ENCODE measurements around the gene OR8D1. TPM values are rescaled to one million over a fixed set of nuclear protein-coding genes. Genes with fewer than 3 reads are reported as not detected.

OR8D1 gene
- total and polyA plus RNA-seq, 4 donors, result not detected

DNA sequence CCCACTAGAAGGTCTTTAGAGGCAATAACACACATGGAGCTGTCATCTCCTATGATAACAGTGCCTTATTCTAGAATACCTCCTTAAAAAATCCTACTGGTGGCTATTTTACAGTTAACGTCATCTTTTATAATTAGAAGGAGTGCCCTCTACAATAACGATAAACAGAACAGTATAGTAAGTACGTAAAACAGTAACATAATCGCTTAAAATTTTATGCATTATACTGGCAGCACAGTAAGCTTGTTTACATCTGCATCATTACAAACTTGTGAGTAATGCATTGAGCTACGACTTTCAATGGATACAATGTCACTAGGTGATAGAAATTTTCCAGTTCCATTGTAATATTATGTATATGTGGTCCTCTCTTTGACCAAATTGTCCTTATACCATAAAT is 30.6 kb upstream of the OR8D1 start:
- DNase-seq (no peak), ATAC-seq (ENCODE audit: insufficient read depth, low FRiP score) (no peak)
- Histone ChIP-seq H3K27me3 (ENCODE audit: control insufficient read depth in 3 of 3, insufficient read depth in 3 of 3, low read length in 2 of 3) (no peaks in the 10 kb centered on the region), H3K27ac (ENCODE audit: low read depth in 1 of 2, low read length in 1 of 2) (no peak overlapping the region), H3K9ac (ENCODE audit: insufficient read depth in 1 of 2, low read length in 2 of 2) (no peak overlapping the region), H3K4me3 (no peak overlapping the region), H3K36me3 (ENCODE audit: control insufficient read depth in 4 of 4, insufficient read depth in 4 of 4, low read length in 4 of 4) (no peaks in the 10 kb centered on the region), H3K9me3 (ENCODE audit: control insufficient read depth in 4 of 4, insufficient read depth in 3 of 4, low read length in 3 of 4) (peaks cover 0 to under 1% (median 0%) of the 10 kb centered on the region in 4 donors), H3K4me1 (ENCODE audit: control insufficient read depth in 5 of 5, insufficient read depth in 5 of 5, low read length in 5 of 5) (no peaks in the 10 kb centered on the region)
- 87 to 93% methylated on average over 5 of the region's 5 CpGs for WGBS, 2 donors
- TF ChIP-seq, protein P1, sequence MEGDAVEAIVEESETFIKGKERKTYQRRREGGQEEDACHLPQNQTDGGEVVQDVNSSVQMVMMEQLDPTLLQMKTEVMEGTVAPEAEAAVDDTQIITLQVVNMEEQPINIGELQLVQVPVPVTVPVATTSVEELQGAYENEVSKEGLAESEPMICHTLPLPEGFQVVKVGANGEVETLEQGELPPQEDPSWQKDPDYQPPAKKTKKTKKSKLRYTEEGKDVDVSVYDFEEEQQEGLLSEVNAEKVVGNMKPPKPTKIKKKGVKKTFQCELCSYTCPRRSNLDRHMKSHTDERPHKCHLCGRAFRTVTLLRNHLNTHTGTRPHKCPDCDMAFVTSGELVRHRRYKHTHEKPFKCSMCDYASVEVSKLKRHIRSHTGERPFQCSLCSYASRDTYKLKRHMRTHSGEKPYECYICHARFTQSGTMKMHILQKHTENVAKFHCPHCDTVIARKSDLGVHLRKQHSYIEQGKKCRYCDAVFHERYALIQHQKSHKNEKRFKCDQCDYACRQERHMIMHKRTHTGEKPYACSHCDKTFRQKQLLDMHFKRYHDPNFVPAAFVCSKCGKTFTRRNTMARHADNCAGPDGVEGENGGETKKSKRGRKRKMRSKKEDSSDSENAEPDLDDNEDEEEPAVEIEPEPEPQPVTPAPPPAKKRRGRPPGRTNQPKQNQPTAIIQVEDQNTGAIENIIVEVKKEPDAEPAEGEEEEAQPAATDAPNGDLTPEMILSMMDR (IDR thresholded peaks at IDR 0.05; ENCODE audit: control extremely low read depth, extremely low read depth), result no peak

DNA sequence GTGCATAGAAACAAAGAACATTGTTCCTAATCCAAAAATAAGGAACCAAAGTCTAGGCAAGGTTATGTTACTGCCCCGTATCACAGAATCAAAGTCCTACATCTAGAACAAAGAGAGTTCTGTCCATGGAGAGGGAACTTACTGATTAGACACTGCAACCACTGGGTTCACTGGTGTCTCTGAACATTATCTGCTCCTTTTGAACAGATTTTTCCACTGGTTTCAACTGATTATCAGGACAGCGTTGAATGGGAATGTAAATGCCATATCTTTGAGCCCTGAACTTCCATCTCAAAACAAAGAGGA is 26.3 kb upstream of the OR8D1 start:
- peaks cover 0 to 2% (median 0%) of the 10 kb centered on the region in 4 donors for H3K9me3 ChIP-seq (ENCODE audit: control insufficient read depth in 4 of 4, insufficient read depth in 3 of 4, low read length in 3 of 4)
- H3K36me3 ChIP-seq (ENCODE audit: control insufficient read depth in 4 of 4, insufficient read depth in 4 of 4, low read length in 4 of 4), result no peaks in the 10 kb centered on the region
- TF ChIP-seq, protein P1 (IDR thresholded peaks at IDR 0.05; ENCODE audit: control extremely low read depth, extremely low read depth), result no peak
- no peaks in the 10 kb centered on the region for H3K27me3 ChIP-seq (ENCODE audit: control insufficient read depth in 3 of 3, insufficient read depth in 3 of 3, low read length in 2 of 3)
- no peak overlapping the region for H3K9ac ChIP-seq (ENCODE audit: insufficient read depth in 1 of 2, low read length in 2 of 2)
- ATAC-seq (ENCODE audit: insufficient read depth, low FRiP score), result no peak
- no peak overlapping the region for H3K27ac ChIP-seq (ENCODE audit: low read depth in 1 of 2, low read length in 1 of 2)
- WGBS, 2 donors, result 77 to 83% methylated on average over 2 of the region's 2 CpGs
- DNase-seq, result no peak
- H3K4me1 ChIP-seq (ENCODE audit: control insufficient read depth in 5 of 5, insufficient read depth in 5 of 5, low read length in 5 of 5), result no peaks in the 10 kb centered on the region
- no peak overlapping the region for H3K4me3 ChIP-seq

DNA sequence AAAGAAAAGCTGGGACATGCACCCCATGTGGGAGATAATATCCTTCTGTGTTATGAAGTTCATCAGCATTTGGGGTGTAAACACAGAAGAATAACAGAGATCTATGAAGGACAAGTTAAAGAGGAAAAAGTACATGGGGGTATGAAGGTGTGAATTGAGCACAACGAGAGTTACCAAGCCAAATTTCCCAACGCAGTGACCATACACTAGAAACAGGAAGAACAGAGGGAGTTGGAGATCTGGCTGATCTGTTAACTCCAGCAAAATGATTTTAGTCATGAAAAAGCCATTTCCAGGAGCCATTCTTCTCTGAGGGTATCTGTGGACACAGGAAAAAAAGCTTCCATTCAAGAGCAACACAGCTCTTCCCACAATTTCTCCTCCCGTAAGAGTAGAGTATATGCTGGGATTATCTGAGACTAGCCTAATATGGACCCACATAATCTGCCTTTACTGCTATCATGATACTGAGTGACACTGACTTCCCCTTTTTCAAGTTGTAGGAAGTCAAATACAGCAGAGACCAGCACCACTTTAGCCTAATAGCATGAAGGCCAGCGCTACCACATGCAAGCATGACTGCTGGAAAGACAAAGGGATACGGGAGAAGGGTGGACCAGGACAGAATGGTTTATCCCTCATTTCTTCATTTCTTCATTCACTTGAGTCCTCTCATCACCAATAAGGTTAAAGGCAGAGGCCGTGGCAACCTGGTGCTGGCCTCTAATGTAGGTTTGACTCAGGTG is 25.8 kb upstream of the OR8D1 start:
- Histone ChIP-seq H3K4me3 (no peak overlapping the region), H3K9ac (ENCODE audit: insufficient read depth in 1 of 2, low read length in 2 of 2) (no peak overlapping the region), H3K36me3 (ENCODE audit: control insufficient read depth in 4 of 4, insufficient read depth in 4 of 4, low read length in 4 of 4) (no peaks in the 10 kb centered on the region), H3K4me1 (ENCODE audit: control insufficient read depth in 5 of 5, insufficient read depth in 5 of 5, low read length in 5 of 5) (no peaks in the 10 kb centered on the region), H3K27me3 (ENCODE audit: control insufficient read depth in 3 of 3, insufficient read depth in 3 of 3, low read length in 2 of 3) (no peaks in the 10 kb centered on the region), H3K9me3 (ENCODE audit: control insufficient read depth in 4 of 4, insufficient read depth in 3 of 4, low read length in 3 of 4) (peaks cover 0 to 2% (median 0%) of the 10 kb centered on the region in 4 donors), H3K27ac (ENCODE audit: low read depth in 1 of 2, low read length in 1 of 2) (no peak overlapping the region)
- 67 to 81% methylated on average over 6 of the region's 6 CpGs for WGBS, 2 donors
- DNase-seq (no peak), ATAC-seq (ENCODE audit: insufficient read depth, low FRiP score) (no peak)
- TF ChIP-seq, protein P1 (IDR thresholded peaks at IDR 0.05; ENCODE audit: control extremely low read depth, extremely low read depth), result no peak

DNA sequence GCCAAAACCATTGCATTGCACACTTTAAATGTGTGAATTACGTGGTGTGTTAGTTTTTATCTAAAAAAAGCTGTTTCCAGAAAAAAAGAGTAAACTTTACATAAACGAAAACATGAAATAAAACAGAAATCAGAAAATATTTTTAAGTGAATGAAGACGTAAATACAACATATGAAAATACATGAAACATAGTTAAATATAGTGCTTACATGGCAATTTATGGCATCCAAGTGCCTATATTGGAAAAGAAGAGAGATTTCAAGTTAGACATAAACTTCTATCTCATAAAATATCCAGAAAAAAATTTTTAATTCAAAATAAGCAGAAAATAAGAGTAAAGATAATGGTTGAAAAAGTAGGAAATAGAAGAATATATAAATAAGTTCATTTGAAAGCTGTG is 18.1 kb upstream of the OR8D1 start:
- ATAC-seq (ENCODE audit: insufficient read depth, low FRiP score), result no peak
- H3K9ac ChIP-seq (ENCODE audit: insufficient read depth in 1 of 2, low read length in 2 of 2), result no peak overlapping the region
- DNase-seq, result no peak
- TF ChIP-seq, protein P1 (IDR thresholded peaks at IDR 0.05; ENCODE audit: control extremely low read depth, extremely low read depth), result no peak
- 80 to 89% methylated on average over 3 of the region's 3 CpGs for WGBS, 2 donors
- H3K4me3 ChIP-seq, result no peak overlapping the region
- H3K4me1 ChIP-seq (ENCODE audit: control insufficient read depth in 5 of 5, insufficient read depth in 5 of 5, low read length in 5 of 5), result no peaks in the 10 kb centered on the region
- no peaks in the 10 kb centered on the region for H3K27me3 ChIP-seq (ENCODE audit: control insufficient read depth in 3 of 3, insufficient read depth in 3 of 3, low read length in 2 of 3)
- H3K36me3 ChIP-seq (ENCODE audit: control insufficient read depth in 4 of 4, insufficient read depth in 4 of 4, low read length in 4 of 4), result no peaks in the 10 kb centered on the region
- H3K9me3 ChIP-seq (ENCODE audit: control insufficient read depth in 4 of 4, insufficient read depth in 3 of 4, low read length in 3 of 4), result no peaks in the 10 kb centered on the region
- no peak overlapping the region for H3K27ac ChIP-seq (ENCODE audit: low read depth in 1 of 2, low read length in 1 of 2)

Measured in lung (tissue), 12 donors.